GM19240 (cell line): ENCODE data around the gene EHMT1.
"Not testable (repeated sequence)": the region's sequence is repeated elsewhere in the genome, so short reads cannot be mapped to it uniquely, and the experiment has no call there.

ENCODE experiments used
- DNase-seq: peaks from one replicate; pipeline ENCODE4 v3.0.0; 2011; ENCODE audit warnings: low spot score; ENCODE audit not compliant: insufficient read length

Gene EHMT1

DNA sequence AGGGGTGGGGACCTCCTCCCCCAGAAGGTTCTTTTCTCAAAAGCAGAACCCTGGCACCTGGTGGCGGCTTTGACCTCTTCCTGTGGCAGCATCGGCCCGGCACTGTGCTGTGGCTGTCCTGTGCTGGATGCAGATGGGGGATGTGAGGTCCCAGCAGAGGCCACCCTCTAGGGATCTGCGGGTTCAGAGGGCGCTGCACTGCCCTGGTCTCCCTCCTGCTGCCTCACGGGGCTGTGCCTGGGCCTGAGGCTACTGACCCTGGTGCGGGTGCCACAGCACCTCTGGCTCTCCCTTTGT lies 182.2 kb downstream of the EHMT1 start:
- no peak for DNase-seq

DNA sequence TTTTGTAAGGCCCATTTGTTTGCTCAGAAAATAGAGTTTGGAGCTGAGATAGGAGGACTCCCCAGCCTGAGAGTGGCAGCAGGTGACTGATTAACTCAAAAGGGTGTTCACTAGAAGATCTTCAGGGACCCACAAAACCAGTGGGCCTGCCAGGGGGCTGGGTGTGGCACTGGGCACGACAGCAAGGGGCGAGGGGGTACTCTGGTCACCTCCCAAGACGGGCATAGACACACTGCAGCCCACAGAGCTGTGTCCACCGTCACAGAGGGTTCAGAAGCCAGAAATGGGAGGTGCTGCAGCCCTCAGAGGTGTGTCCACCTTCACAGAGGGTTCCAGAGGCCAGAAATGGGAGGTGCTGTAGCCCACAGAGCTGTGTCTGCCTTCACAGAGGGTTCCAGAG lies 183.2 kb downstream of the EHMT1 start:
- no peak for DNase-seq

DNA sequence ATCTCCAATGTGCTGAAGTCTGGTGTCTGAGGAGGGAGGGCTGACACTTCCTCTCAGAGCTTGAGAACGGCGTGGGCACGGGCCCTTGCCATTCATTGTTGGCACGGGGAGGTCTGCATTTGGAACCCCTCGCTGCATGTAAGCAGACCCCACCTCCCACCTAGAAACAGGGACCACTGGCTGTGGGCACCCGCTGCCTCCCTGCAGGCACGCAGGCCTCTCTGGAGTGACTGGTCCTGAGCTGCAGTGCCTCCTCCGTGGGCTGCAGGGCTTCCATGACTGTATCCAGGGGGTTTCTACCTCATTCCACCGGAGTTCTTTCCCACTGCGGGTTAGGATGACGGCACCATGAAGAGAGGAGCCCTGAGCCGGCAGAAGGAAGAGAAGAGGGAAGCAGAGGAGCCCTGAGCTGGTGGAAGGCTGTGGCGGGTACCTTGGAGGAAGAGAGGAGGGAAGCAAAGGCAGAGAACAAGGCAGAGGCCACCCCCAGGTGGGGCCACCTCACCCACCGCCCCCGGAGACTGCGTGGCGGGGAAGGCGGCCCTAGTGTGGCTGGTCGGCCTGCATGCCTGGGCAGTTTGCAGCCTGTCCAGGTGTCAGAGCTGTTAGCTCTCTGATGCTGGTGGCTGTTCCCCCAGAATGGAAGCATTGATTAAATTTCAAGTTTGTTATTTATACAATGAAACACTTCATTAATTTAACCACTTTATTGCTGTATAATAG lies 183.9 kb downstream of the EHMT1 start:
- DNase-seq: no peak

DNA sequence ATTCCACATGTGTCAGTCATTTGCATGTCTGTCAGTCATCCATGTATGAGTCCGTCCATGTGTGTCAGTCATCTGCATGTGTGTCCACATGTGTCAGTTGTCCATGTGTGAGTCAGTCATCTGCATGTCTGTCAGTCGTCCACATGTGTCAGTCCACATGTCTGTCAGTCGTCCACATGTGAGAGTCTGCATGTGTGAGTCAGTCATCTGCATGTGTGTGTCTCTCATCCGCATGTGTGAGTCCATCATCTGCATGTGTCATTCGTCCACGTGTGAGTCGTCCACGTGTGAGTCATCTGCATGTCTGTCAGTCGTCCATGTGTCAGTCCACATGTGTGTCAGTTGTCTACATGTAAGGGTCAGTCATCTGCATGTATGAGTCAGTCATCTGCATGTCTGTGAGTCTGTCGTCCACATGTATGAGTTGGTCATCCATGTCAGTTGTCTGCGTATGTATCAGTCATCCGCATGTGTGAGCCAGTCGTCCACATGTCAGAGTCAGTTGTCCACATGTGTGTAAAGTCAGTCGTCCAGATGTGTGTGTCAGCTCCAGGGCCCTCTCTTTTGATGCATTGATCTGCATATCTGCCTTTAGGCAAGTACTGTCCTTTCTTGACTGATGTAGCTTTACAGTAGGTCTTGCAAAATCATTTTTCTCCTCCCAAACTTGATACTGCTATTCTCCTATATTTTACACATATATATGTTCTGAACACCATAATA lies 186.3 kb downstream of the EHMT1 start:
- no peak for DNase-seq

DNA sequence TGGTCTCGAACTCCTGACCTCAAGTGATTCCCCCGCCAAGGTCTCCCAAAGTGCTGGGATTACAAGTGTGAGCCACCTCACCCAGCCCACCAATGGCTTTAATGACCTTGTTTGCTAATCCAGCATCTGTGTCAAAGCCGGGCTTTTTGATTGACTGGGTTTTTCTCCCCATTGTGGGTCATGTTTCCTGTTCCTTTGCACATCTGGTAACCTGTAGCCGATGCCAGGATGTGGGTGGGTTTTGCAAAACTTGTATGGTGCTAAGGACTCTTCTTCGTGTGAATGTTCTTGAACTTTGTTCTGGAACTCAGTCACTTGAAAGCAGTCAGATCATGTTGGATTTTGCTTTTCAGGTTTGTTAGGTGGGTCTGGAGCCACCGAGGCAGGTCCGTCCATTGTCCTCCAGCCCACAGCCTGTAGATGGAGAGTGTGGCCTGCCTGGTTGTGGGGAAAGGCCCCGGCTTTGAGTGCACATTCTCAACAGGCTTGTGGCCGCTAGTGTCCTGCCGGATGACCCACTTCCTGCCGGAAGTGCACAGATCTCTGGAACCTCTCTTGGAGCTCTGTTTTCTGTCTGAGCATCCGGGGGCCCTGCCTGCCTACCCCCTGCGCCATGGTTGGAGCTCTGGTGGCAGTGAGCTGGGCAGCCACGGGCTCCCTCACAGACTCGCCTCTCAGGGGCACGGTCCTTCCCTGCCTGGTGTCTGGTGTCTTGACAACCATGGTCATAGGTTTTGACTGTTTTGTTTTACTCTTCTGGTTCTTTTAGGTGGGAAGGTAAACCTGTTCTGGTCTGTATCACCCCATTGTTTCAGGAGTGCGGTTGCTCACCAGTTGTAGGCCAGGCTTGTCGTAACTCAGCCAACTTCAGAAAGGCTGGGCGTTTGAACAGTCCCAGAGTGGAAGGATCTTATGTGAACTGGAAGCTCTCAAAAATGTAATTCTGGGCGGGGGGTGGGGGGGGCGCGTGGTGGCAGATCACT lies 189.2 kb downstream of the EHMT1 start:
- no peak for DNase-seq

DNA sequence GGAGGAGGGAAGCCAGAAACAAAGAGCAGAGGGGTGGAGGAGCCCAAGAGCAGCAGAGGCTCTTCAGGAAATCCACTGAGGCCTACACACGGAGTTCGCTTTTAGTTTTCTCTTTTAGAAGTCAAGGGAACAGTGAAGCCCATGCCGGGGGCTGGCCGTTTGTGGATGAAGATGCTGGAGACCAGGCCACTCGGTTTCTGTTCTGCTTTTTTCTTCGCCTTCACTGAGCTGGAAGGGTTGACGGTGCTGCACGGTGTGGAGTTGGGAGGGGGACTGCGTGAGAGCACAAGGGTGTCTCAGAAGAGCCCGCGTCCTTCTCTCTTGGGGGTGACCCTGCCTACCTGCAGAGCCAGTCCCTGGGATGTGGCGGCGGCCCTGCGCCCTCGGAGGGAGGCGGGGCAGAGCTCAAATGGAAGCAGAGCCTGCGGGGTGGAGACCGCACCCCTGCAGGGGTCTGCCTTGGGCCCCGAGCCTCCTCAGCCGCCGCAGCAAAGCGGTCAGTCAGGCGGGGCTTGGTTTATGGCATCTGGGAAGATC lies 190.3 kb downstream of the EHMT1 start:
- no peak for DNase-seq

- DNase-seq: not testable (repeated sequence)
These were observed 191.1 kb downstream of the EHMT1 start for GRCh38 chr9:137809726-137810450.

GRCh38 chr9:137811283-137811870 lies 192.6 kb downstream of the EHMT1 start:
- no peak for DNase-seq

DNA sequence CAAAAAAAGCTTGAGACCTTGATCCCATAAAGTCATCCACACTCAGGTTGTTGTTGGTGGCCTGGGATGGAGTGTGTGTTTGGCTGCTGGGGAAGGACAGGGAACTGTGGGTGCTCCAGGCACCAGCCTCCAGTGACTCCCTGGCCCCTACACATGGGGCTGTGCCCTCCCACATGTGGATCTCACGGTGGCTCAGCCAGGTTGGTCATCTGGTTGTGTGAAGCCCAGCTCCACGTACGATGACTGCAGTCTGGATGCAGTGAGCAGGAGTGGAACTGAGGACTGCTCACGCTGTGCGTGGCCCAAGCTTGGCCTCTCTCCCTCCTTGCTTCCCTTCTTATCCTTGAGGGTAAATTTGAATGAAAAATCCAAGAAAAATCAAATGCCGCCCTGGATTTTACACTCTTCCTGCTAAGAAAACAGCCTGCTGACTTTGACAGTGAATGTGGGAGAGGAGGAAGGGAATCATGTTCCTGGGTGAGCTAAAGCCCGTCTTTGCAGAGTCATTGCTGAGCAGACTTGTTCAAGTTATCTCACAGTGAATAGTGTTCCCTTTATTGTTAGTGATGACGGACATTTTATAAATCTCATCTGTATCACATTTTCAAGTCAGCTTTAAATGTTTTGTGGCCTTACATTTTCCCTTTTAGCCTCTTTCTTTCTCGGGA lies 193.7 kb downstream of the EHMT1 start:
- DNase-seq: no peak

GRCh38 chr9:137813167-137813566 lies 194.4 kb downstream of the EHMT1 start:
- DNase-seq: no peak

DNA sequence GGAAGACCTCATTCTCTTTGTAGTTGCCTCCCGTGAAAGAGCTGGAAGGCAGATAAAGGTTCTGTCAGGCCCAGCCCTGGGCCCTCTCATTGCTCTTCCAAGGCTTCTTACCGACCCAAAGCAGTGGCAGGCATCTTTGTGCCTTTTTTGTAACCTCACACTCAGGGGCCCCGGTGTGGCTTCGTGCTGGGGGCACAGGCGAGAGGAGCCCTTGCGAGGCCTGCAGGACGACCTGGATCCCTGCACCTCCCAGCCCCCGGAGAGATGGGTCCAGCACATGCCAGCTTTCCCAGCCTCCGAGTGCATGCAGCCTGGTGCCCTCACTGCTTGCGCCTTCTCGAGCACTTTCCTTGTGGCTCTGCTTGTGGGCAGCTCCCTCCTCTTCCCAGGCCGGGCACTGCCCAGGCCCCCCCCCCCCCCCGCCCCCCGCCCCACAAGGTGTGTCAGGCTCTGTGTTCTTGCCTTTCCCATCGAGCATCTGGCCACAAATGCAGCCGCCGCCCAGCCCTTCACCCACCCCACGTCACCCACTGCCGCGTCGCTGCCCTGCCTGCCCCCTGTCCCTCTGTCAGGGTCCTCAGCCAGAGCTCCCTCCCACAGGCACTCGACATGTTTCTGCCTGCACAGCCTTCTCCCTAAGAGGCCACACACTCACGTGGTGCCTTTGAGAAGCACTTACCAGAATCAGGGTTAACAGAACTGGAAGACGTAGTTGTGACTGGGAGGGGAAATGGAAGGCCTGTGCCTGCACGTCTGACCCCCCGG lies 195.0 kb downstream of the EHMT1 start:
- no peak for DNase-seq

DNA sequence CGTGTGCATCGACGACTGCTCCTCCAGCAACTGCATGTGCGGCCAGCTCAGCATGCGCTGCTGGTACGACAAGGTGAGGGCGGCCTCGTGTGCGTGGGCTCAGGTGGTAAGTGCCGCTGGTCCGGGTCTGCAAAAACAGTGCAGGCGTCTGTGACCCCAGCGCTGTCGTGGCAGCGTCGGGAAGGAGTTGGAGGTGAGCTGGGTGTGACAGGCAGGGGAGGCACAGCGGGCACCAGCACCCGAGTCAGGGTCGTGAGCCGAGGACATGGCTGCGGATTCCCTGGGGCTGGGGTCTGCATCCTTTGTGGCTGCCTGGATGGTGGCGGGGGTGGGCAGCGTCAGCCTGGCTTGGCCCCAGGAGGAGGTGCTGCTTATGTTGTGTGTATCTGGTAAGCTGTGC lies 195.6 kb downstream of the EHMT1 start:
- no peak for DNase-seq

DNA sequence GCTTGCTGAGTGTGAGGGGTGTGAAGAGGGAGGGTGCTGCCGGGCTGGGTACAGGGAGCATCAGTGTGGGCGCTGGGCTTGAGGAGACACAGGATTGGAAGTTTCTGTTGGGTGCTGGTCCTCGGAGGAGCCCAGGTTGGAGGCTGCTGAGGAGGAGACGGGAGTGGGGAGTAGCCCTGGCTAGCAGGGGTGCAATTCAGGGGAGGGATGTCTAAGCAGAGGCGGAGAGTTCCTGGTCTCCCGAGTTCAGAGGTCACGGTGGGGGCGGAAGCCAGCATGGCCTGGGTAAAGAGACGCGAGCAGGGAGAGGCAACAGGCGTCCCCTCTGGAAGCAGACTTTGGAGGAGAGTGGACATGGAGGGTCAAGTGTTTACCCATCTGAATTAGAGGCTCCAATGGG lies 196.0 kb downstream of the EHMT1 start:
- no peak for DNase-seq

GRCh38 chr9:137815256-137816255 lies 196.8 kb downstream of the EHMT1 start:
- no peak for DNase-seq

DNA sequence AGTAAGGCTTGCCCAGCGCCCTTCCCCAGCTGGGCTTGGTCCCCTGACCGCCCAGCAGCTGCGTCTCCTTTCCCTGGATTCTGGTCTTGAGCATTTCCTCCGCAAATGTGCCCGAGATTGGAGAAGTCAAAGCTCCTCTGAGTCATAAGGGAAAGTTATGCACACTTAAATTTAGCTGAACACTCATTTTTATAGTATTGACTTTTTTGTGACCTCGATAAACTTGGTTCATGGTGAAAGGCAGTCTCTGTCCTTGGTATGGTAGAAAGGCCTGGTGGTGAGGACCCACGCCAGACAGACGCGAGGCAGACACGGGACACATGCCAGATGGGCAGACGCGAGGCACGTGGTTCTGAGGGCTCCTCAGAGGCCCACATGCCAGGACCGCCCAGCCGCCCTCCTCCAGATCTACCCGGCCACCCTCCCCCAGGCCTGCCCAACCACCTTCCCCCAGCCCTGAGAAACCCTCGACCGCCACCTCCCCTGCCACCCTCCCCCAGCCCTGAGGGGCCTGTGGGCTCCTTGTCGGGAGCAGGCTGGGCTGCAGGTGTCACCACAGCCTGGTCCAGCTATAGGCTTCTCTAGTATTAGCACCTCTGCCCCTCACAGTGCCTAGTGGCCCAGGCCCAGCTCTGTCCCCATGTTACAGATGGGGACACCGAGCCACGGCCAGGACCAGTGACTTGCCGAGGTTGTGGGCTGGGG lies 197.9 kb downstream of the EHMT1 start:
- DNase-seq: no peak

GRCh38 chr9:137817236-137818200 lies 198.7 kb downstream of the EHMT1 start:
- no peak for DNase-seq
